Tongue (tissue), 2 donors: Measurements from ENCODE around the gene PRKCA. TPM values are rescaled to one million over a fixed set of nuclear protein-coding genes. Genes with fewer than 3 reads are reported as not detected.
A peak's percentile ranks its signal among the peaks of the same experiment; 100 is the strongest.

Source experiments
- DNase-seq: peaks from one replicate; pipeline ENCODE4 v3.0.0-alpha.2; 2015
- total RNA-seq: library from RNA; depleted of rRNA; stranded (reverse); fragments of >200 nt; gene quantifications from one replicate; pipeline ENCODE4 v1.2.3, GENCODE V29; 2014

PRKCA gene
- total RNA-seq, 1 donor from 2014 or later: 8.0 TPM

GRCh38 chr17:66661411-66662256 is 359.2 kb downstream of the PRKCA start:
- DNase-seq: no peak

- DNase-seq: no peak
Observed at GRCh38 chr17:66662496-66662895, 360.1 kb downstream of the PRKCA start.

GRCh38 chr17:66663041-66663606 is 360.7 kb downstream of the PRKCA start:
- DNase-seq: no peak

- DNase-seq: no peak
Observed at GRCh38 chr17:66664336-66664735, 361.9 kb downstream of the PRKCA start.

- DNase-seq: no peak
Observed at GRCh38 chr17:66665194-66665593, 362.8 kb downstream of the PRKCA start.

- DNase-seq: no peak
Observed at GRCh38 chr17:66667090-66667489, 364.7 kb downstream of the PRKCA start.

GRCh38 chr17:66667491-66668030 is 365.1 kb downstream of the PRKCA start:
- no peak for DNase-seq

- no peak for DNase-seq
Observed at GRCh38 chr17:66670206-66670605, 367.8 kb downstream of the PRKCA start.

GRCh38 chr17:66671156-66671555 is 368.7 kb downstream of the PRKCA start:
- DNase-seq: no peak

GRCh38 chr17:66673668-66674276 is 371.4 kb downstream of the PRKCA start:
- DNase-seq: peak; percentile 79

- DNase-seq: no peak
Observed at GRCh38 chr17:66675273-66675990, 373.0 kb downstream of the PRKCA start.

- no peak for DNase-seq
Observed at GRCh38 chr17:66675991-66676371, 373.6 kb downstream of the PRKCA start.

GRCh38 chr17:66676421-66676820 is 374.0 kb downstream of the PRKCA start:
- DNase-seq: peak; percentile 22

GRCh38 chr17:66677201-66677981 is 375.0 kb downstream of the PRKCA start:
- DNase-seq: no peak

- DNase-seq: no peak
Observed at GRCh38 chr17:66678061-66678460, 375.6 kb downstream of the PRKCA start.

GRCh38 chr17:66678827-66679226 is 376.4 kb downstream of the PRKCA start:
- DNase-seq: no peak

GRCh38 chr17:66679631-66680517 is 377.5 kb downstream of the PRKCA start:
- no peak for DNase-seq

GRCh38 chr17:66682283-66682682 is 379.9 kb downstream of the PRKCA start:
- peak; percentile 36 for DNase-seq

GRCh38 chr17:66684261-66684660 is 381.8 kb downstream of the PRKCA start:
- no peak for DNase-seq

- DNase-seq: no peak
Observed at GRCh38 chr17:66684731-66685130, 382.3 kb downstream of the PRKCA start.

- DNase-seq: no peak
Observed at GRCh38 chr17:66686601-66687000, 384.2 kb downstream of the PRKCA start.
